AG10803 (cell line): ENCODE results near the gene MAP3K4.
A peak's percentile ranks its signal among the peaks of the same experiment; 100 is the strongest.

Source experiments
- DNase-seq: peaks from one replicate; pipeline ENCODE4 v3.0.0; 2010; ENCODE audit warnings: low read depth
- H3K4me3 ChIP-seq: 2 replicates; pipeline ENCODE4 v1.5.1; 2011; ENCODE audit warnings: mild to moderate bottlenecking, low read length, control low read depth
- TF ChIP-seq, protein P1 (sequence below): conservative IDR thresholded peaks from 2 replicates; pipeline ENCODE4 v1.5.1; 2011; ENCODE audit warnings: mild to moderate bottlenecking, low read length, control low read depth, inconsistent platforms

Gene MAP3K4

DNA sequence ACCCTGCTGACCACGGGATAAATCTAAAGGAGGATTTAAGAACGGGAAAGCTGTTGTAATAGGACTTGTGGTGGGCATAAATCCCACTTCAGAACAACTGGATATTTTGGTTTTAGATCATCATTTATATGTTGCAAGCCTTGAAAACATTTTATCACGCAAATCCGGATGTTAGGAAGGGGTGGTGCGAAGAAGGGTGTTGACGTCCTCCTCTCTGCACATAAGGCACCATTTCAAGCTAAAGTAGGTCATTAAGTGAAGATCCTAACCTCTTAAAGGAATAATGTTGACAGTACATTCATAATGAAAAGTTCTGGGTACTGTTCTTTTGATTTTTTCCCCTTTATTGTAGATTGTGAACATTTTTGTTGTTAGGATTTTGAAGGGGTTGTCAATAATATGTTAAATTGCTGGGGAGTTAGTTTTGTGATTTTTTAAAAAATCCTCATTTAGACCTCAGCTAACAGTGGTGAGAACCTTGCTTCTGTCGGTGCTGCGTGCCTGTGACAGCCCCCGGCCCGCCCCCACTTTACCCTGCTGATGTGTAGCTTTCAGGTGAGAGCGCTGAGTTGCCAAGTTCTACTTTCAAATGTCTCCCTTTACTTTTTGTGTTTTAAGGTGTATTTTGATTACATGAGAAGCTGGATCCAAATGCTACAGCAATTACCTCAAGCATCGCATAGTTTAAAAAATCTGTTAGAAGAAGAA, 88.8 kb downstream of the MAP3K4 start:
- TF ChIP-seq, protein P1, sequence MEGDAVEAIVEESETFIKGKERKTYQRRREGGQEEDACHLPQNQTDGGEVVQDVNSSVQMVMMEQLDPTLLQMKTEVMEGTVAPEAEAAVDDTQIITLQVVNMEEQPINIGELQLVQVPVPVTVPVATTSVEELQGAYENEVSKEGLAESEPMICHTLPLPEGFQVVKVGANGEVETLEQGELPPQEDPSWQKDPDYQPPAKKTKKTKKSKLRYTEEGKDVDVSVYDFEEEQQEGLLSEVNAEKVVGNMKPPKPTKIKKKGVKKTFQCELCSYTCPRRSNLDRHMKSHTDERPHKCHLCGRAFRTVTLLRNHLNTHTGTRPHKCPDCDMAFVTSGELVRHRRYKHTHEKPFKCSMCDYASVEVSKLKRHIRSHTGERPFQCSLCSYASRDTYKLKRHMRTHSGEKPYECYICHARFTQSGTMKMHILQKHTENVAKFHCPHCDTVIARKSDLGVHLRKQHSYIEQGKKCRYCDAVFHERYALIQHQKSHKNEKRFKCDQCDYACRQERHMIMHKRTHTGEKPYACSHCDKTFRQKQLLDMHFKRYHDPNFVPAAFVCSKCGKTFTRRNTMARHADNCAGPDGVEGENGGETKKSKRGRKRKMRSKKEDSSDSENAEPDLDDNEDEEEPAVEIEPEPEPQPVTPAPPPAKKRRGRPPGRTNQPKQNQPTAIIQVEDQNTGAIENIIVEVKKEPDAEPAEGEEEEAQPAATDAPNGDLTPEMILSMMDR = no peak
- DNase-seq = no peak

DNA sequence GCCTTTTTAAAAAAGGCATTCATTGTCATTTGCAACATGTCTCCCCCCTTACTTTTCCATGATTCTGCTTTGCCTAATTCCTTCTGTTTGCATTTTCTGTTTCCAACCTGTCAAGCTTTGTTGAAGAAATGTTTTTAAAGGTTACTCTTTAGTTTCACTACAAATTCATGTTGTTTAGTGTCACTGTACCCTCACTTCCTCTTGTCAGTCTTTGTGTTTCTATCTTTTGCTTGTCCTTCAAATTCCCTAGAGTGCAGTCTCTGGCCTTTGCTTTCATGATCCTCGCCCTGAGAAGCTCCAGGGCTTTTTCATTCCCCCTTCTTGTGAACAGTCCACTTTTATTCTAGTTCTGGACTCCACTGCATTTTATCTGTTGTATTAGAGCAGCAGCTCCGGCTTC, 90.6 kb downstream of the MAP3K4 start:
- H3K4me3 ChIP-seq = no peak overlapping the region
- no peak for DNase-seq
- TF ChIP-seq, protein P1 = no peak

More for the DNA sequence above, 88.8 kb downstream of the MAP3K4 start:
- no peak overlapping the region for H3K4me3 ChIP-seq

GRCh38 chr6:161085246-161085645, 93.7 kb downstream of the MAP3K4 start:
- H3K4me3 ChIP-seq = no peak overlapping the region
- TF ChIP-seq, protein P1 = no peak
- no peak for DNase-seq

DNA sequence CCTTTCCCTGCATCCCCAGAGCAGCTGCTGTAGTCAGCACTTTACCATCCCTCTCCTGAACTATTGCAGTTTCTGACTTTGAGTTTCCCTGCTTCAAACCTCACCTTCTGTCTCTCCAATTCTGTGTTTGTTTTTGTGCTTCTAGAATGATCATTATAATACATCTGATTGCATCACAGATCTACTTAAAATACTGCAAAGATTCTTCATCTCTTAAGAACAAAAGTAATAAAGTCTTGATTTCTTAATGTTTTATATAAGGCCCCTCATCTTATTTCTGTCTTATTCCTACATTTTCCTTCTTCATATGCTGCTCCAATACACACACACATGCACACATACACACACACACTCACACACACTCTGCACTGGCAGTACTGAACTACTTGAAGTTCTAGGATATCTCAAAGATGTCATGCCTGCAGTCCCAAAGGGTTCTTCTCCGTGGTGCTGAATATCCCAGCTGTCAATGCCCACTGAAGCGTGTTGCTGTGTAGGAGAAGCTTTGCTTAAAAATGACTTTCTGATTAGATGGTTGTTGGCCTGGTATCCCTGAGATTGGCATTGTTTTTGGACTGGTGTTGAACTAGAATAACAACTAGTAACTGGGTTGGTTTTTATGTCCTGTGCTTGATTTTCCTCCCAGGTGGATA, 97.2 kb downstream of the MAP3K4 start:
- TF ChIP-seq, protein P1 = no peak
- DNase-seq = no peak
- H3K4me3 ChIP-seq = no peak overlapping the region

GRCh38 chr6:161091151-161091550, 99.6 kb downstream of the MAP3K4 start:
- peak; percentile 32 for DNase-seq
- TF ChIP-seq, protein P1 = no peak
- no peak overlapping the region for H3K4me3 ChIP-seq

GRCh38 chr6:161091972-161092701, 100.6 kb downstream of the MAP3K4 start:
- H3K4me3 ChIP-seq = no peak overlapping the region
- DNase-seq = peak; percentile 76
- TF ChIP-seq, protein P1 = no peak
